Measurements from ENCODE around the gene THSD4.

THSD4 gene

GRCh38 chr15:71515375-71516186 lies 400.3 kb downstream of the THSD4 start:
- TF ChIP-seq ZFX (IDR thresholded peaks at IDR 0.05) (no peak), CTCF (conservative IDR thresholded peaks at IDR 0.05) (no peak)
- no peak overlapping the region for H3K27ac ChIP-seq

- no peak for TF ChIP-seq ZFX (IDR thresholded peaks at IDR 0.05)
- TF ChIP-seq CTCF (conservative IDR thresholded peaks at IDR 0.05): no peak
- no peak overlapping the region for H3K27ac ChIP-seq
Observed at GRCh38 chr15:71517751-71518150, 402.5 kb downstream of the THSD4 start.

- no peak overlapping the region for H3K27ac ChIP-seq
- TF ChIP-seq CTCF (conservative IDR thresholded peaks at IDR 0.05) (no peak), ZFX (IDR thresholded peaks at IDR 0.05) (no peak)
Observed at GRCh38 chr15:71518661-71519060, 403.4 kb downstream of the THSD4 start.

- TF ChIP-seq ZFX (IDR thresholded peaks at IDR 0.05) (no peak), CTCF (conservative IDR thresholded peaks at IDR 0.05) (no peak)
- H3K27ac ChIP-seq: no peak overlapping the region
Observed at GRCh38 chr15:71526060-71526820, 411.0 kb downstream of the THSD4 start.

GRCh38 chr15:71529361-71529760 lies 414.1 kb downstream of the THSD4 start:
- TF ChIP-seq CTCF (conservative IDR thresholded peaks at IDR 0.05) (no peak), ZFX (IDR thresholded peaks at IDR 0.05) (no peak)
- no peak overlapping the region for H3K27ac ChIP-seq

GRCh38 chr15:71530116-71530515 lies 414.8 kb downstream of the THSD4 start:
- H3K27ac ChIP-seq: no peak overlapping the region
- TF ChIP-seq CTCF (conservative IDR thresholded peaks at IDR 0.05) (no peak), ZFX (IDR thresholded peaks at IDR 0.05) (no peak)

- H3K27ac ChIP-seq: no peak overlapping the region
- no peak for TF ChIP-seq ZFX (IDR thresholded peaks at IDR 0.05)
- TF ChIP-seq CTCF (conservative IDR thresholded peaks at IDR 0.05): peak; percentile 93
Observed at GRCh38 chr15:71532994-71533393, 417.7 kb downstream of the THSD4 start.

All from C4-2B (cell line).